GM04503 (cell line): ENCODE results near the gene CDKN2A.
"Not testable (repeated sequence)": the region's sequence is repeated elsewhere in the genome, so short reads cannot be mapped to it uniquely, and the experiment has no call there.

ENCODE experiments used
- DNase-seq: peaks from one replicate; pipeline ENCODE4 v3.0.0-alpha.2; 2012; ENCODE audit warnings: low read depth

Gene CDKN2A

DNA sequence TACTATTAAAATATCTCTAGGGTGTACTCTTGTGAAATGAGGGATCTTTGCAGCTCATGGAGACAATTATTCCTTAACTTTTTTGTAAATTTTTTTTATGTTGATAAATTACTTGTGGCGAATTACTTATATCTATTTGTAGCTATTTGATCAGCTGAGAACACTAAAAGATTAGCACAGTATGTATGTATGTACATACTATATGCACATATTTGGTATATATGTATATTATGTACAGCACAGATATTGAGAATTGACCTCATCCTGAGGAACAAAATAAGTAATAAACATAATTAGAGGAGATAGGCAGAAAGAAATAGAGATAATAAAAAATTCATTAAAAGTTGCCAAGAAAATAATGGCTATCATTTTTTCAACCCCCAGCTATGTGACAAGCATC, 11.8 kb downstream of the CDKN2A start:
- DNase-seq: no peak

- DNase-seq: no peak
Measured at GRCh38 chr9:21976334-21976875, 17.8 kb downstream of the CDKN2A start.

DNA sequence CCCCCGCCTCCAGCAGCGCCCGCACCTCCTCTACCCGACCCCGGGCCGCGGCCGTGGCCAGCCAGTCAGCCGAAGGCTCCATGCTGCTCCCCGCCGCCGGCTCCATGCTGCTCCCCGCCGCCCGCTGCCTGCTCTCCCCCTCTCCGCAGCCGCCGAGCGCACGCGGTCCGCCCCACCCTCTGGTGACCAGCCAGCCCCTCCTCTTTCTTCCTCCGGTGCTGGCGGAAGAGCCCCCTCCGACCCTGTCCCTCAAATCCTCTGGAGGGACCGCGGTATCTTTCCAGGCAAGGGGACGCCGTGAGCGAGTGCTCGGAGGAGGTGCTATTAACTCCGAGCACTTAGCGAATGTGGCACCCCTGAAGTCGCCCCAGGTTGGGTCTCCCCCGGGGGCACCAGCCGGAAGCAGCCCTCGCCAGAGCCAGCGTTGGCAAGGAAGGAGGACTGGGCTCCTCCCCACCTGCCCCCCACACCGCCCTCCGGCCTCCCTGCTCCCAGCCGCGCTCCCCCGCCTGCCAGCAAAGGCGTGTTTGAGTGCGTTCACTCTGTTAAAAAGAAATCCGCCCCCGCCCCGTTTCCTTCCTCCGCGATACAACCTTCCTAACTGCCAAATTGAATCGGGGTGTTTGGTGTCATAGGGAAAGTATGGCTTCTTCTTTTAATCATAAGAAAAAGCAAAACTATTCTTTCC, 19.3 kb downstream of the CDKN2A start:
- no peak for DNase-seq

DNA sequence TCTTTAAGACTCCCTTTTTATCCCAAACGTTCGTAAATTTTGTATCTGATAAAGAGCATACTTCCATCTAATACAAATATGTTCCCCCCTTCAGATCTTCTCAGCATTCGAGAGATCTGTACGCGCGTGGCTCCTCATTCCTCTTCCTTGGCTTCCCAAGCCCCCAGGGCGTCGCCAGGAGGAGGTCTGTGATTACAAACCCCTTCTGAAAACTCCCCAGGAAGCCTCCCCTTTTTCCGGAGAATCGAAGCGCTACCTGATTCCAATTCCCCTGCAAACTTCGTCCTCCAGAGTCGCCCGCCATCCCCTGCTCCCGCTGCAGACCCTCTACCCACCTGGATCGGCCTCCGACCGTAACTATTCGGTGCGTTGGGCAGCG, 19.9 kb downstream of the CDKN2A start:
- no peak for DNase-seq

- DNase-seq: no peak
Measured at GRCh38 chr9:21972361-21972760, 21.8 kb downstream of the CDKN2A start.

- DNase-seq: no peak
Measured at GRCh38 chr9:21970800-21971640, 23.2 kb downstream of the CDKN2A start.

GRCh38 chr9:21969951-21970799, 24.0 kb downstream of the CDKN2A start:
- no peak for DNase-seq

DNA sequence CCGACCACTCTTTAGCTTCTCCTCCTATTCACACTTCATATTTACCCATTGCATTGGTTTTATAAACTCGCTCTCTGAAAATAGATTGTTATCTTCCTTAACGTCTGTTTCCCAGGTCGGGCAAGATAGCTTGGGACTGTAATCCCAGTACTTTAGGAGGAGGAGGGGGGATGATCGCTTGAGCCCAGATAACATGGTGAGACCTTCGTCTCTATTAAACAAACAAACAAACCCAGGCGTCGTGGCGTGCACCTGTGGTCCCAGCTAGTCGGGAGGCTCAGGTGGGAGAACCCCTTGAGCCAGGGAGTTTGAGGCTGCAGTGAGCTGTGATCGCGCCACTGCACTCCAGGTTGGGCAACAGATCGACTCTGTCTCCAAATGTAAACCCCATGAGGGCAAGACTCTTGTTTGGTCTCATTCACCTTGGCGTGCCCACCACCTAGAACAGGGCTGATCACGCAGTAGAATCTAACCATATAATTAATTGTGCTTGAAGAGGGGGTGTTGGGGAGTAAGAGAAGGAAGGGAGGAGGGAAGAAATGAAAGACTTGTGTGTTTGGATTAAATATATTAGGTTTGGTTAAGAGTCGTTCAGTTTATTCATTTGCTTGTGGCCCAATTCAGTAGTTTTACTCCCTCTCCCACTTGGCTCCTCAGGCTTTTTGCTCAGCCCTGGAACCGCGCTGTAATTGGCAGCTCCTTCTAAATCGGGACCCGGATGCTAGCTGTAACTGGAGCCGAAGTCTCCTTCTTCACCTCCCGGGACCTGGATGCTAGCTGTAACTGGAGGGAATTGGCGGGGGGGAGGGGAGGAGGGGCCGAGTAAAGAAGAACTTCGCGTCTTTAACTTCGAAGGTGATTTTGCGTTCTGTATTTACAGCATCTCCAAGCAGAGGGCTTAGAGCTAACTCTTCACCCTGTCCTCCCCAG, 24.9 kb downstream of the CDKN2A start:
- no peak for DNase-seq

DNA sequence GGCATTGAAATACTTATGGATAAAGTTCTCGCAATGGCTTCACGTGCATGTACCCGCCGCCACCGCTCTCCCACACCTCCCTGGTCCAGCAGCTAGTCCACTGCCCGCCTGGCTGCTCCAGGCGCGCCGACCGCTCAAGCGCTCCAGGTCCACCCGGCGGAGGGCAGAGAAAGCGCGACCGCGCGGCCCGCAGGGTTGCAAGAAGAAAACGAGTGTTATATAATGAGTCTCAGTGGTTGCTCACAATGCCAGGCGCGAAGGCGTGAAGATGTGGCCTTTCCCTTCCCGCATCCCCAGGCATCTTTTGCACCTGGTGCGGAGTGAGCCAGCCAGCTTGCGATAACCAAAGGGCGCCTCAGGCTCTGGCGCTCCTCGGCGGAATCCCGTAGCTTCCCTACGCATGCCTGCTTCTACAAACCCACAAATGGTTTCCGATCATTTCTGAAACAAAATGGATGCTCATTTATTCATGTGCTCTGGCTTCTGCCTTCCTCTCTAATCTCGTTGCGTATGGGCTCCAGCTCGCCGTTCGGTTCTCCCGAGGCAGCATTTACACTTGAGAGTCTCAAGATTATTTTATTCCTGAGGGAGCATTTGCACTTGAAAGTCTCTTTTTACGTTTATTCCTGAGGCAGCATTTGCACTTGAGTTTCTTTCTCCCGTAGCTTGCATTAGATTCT, 25.7 kb downstream of the CDKN2A start:
- DNase-seq: no peak

GRCh38 chr9:21967702-21968101, 26.5 kb downstream of the CDKN2A start:
- no peak for DNase-seq

- no peak for DNase-seq
Measured at GRCh38 chr9:21967169-21967568, 27.0 kb downstream of the CDKN2A start.

GRCh38 chr9:21966140-21966851, 27.9 kb downstream of the CDKN2A start:
- no peak for DNase-seq

- DNase-seq: no peak
Measured at GRCh38 chr9:21965401-21965951, 28.7 kb downstream of the CDKN2A start.

GRCh38 chr9:21964925-21965385, 29.2 kb downstream of the CDKN2A start:
- no peak for DNase-seq

DNA sequence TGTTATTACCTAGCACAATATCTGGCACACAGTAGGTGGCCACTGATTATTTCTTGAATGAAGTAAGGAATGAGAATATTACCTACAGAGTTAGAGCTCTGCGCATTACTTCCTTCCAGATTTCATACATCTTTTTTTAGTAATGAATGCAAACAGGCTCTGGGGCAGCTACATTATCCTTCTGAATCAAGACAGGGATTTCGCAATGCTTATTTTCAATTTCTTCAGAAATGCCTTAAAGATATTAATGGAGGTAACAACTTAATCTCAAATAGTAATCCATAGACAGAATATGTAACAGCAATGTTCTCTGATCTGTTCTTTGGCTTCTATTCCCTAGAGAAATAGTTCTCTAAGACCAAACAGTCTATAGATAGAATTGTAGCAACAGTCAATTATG, 32.6 kb downstream of the CDKN2A start:
- no peak for DNase-seq

DNA sequence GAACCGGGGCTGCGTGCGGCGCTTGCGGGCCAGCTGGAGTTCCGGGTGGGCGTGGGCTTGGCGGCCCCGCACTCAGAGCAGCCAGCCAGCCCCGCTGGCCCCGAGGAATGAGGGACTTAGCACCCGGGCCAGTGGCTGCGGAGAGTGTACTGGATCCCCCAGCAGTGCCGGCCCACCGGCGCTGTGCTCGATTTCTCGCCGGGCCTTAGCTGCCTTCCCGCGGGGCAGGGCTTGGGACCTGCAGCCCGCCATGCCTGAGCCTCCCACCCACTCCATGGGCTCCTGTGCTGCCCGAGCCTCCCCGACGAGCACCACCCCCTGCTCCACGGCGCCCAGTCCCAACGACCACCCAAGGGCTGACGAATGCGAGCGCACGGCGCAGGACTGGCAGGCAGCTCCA, 34.9 kb downstream of the CDKN2A start:
- DNase-seq: not testable (repeated sequence)

GRCh38 chr9:21958833-21959232, 35.4 kb downstream of the CDKN2A start:
- no peak for DNase-seq

GRCh38 chr9:21945606-21946005, 48.6 kb downstream of the CDKN2A start:
- no peak for DNase-seq

GRCh38 chr9:21943464-21943863, 50.7 kb downstream of the CDKN2A start:
- no peak for DNase-seq
